Cardiac muscle cell (in vitro differentiated cells and primary cell): ENCODE measurements around the gene USP6. TPM values are rescaled to one million over a fixed set of nuclear protein-coding genes. Genes with fewer than 3 reads are reported as not detected.
"Not testable (repeated sequence)": the region's sequence is repeated elsewhere in the genome, so short reads cannot be mapped to it uniquely, and the experiment has no call there.

Experiments used
- DNase-seq, 2 donors: peaks; one replicate each; pipeline versions ENCODE4 v3.0.0 to v3.0.0-alpha.2; 2010 to 2017; ENCODE audit warnings: low read depth in 1 of 2, low spot score in 1 of 2
- H3K27ac ChIP-seq: fragments of 200-600 bp; sonication (generic); 2 replicates; pipeline ENCODE4 v1.5.1; 2016
- H3K27me3 ChIP-seq: fragments of 200-600 bp; sonication (generic); 2 replicates; pipeline ENCODE4 v1.6.0; 2016; ENCODE audit warnings: control low read depth
- H3K36me3 ChIP-seq: fragments of 200-600 bp; sonication (generic); 2 replicates; pipeline ENCODE4 v1.5.1; 2016; ENCODE audit warnings: control low read depth
- H3K4me1 ChIP-seq: fragments of 200-600 bp; sonication (generic); 2 replicates; pipeline ENCODE4 v1.8.1; 2017; ENCODE audit warnings: low read depth, mild to moderate bottlenecking, mixed run types
- H3K4me3 ChIP-seq: fragments of 200-600 bp; sonication (generic); 2 replicates; pipeline ENCODE4 v1.5.1; 2016; ENCODE audit warnings: mild to moderate bottlenecking
- H3K9me3 ChIP-seq: fragments of 200-600 bp; sonication (generic); 2 replicates; pipeline ENCODE4 v1.5.1; 2017; ENCODE audit warnings: low read depth, mild to moderate bottlenecking, control low read depth
- CTCF ChIP-seq: IDR thresholded peaks from 2 replicates; pipeline ENCODE4 v1.5.1; 2012; ENCODE audit warnings: low read depth, mild to moderate bottlenecking, low read length
- polyA plus RNA-seq: library from polyadenylated mRNA; unstranded; fragments of >200 nt; fragmentation: Nextera tagmentation; extraction: Ambion mirVana; gene quantifications from 2 replicates; pipeline ENCODE4 v1.2.1, GENCODE V29; 2016
- total RNA-seq: library from RNA; depleted of rRNA; stranded (reverse); fragments of >200 nt; gene quantifications from 2 replicates; pipeline ENCODE4 v1.2.3, GENCODE V29; 2016

USP6 gene
- total and polyA plus RNA-seq, 2 experiments from 2014 or later = 0.03 to 0.53 TPM

DNA sequence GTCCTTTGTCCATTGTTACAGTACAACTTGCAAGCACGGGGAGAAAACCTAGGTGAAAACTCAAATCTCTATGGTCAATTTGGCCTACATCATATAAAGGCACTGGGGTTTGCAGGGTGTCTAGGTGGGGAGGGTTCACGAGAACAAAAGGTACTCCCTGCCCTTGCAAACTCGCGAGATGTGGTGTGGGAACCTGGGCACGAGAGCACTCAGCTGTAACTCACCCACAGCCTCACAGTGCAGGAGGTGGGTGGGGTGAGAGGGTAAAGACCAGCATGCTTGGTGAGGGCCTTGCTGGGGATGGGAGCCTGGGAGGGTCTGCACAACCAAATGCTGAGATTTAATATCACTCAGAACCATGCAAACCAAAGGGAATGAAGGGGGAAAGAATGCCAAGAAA is 94.3 kb downstream of the USP6 start:
- Histone ChIP-seq H3K36me3 (peaks cover under 1% of the 10 kb centered on the region), H3K27ac (no peak overlapping the region), H3K27me3 (no peaks in the 10 kb centered on the region), H3K4me1 (no peaks in the 10 kb centered on the region), H3K9me3 (no peaks in the 10 kb centered on the region), H3K4me3 (no peak overlapping the region)
- no peak for TF ChIP-seq CTCF
- DNase-seq = no peak

DNA sequence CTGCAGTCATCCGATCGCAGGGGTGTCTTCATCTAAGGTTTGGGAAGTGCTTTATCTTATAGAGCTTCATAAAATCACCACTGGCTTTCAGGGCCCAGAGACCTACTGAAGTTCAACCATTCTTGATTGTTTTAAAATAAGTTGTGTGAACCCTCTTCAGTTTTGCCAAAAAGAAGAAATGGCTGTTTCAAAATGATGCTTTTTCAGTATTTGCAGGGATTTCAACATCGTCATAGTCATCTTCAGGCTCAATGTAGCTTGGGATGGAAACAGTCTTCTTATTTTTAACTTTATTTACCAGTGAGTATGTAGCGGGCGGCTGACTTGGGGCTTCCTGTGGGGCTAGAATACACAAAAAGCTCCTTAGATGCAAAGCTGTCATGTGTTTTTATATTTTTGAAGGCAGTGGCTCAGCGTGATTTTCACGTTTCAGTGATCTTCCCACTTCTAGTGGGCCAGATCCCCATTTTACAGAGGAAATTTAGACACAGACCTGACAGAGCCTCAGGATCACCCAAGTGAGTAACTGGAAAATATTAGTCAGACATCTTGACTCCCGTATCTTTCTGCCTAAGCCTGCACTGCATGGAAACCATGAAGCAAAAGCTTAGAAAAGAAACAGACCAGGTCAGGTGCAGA is 94.9 kb downstream of the USP6 start:
- Histone ChIP-seq H3K27me3 (no peaks in the 10 kb centered on the region), H3K9me3 (no peaks in the 10 kb centered on the region), H3K27ac (no peak overlapping the region), H3K4me3 (no peak overlapping the region), H3K4me1 (no peaks in the 10 kb centered on the region), H3K36me3 (peaks cover 7% of the 10 kb centered on the region)
- no peak for TF ChIP-seq CTCF
- DNase-seq = no peak

DNA sequence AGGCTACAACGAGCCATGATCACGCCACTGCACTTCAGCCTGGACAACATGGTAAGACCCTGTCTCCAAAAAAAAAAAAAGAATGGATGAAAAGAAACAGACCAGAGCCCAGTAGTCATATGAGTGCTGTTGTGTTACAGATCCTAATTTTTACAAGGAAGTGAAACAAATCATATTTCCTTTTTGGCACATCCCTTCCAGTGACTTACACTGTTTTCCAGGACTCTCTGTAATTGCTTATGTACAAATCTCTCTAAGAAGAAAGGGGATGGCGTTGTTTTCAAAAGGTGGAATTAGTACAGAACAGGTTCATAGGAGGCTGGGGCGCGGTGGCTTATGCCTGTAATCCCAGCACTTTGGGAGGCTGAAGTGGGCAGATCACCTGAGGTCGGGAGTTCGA is 95.6 kb downstream of the USP6 start:
- DNase-seq = no peak
- no peaks in the 10 kb centered on the region for H3K27me3 ChIP-seq
- peaks cover 10% of the 10 kb centered on the region for H3K36me3 ChIP-seq
- no peak for TF ChIP-seq CTCF
- no peak overlapping the region for H3K27ac ChIP-seq
- H3K4me3 ChIP-seq = no peak overlapping the region
- no peaks in the 10 kb centered on the region for H3K4me1 ChIP-seq
- no peaks in the 10 kb centered on the region for H3K9me3 ChIP-seq

- not testable (repeated sequence) for H3K4me1 ChIP-seq, H3K36me3 ChIP-seq, H3K27ac ChIP-seq, DNase-seq, H3K9me3 ChIP-seq, H3K4me3 ChIP-seq, H3K27me3 ChIP-seq
Measured at GRCh38 chr17:5217562-5217961, 101.7 kb downstream of the USP6 start.

GRCh38 chr17:5219536-5219935 is 103.7 kb downstream of the USP6 start:
- H3K27ac ChIP-seq = no peak overlapping the region
- no peaks in the 10 kb centered on the region for H3K4me1 ChIP-seq
- no peak for TF ChIP-seq CTCF
- no peaks in the 10 kb centered on the region for H3K27me3 ChIP-seq
- H3K36me3 ChIP-seq = peaks cover 10% of the 10 kb centered on the region
- no peak for DNase-seq
- no peak overlapping the region for H3K4me3 ChIP-seq
- H3K9me3 ChIP-seq = no peaks in the 10 kb centered on the region

DNA sequence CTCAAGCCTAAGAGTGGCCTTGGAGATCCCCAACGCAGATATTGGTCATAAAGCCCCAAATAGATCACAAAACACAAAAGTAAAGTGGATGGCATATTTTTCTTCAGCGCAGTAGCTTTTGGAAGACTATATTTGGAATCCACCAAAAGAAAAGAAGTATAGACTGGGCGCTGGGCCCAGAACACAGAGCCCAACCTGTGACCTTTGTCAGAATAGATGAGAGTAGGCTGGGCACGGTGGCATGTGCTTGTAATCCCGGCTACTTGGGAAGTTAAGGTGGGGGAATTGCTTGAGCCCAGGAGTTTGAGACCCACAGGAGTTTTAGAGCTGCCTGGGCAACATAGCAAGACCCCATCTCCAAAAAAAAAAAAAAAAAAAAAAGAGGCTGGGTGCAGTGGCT is 104.2 kb downstream of the USP6 start:
- peaks cover 9% of the 10 kb centered on the region for H3K36me3 ChIP-seq
- H3K27ac ChIP-seq = no peak overlapping the region
- no peaks in the 10 kb centered on the region for H3K27me3 ChIP-seq
- no peaks in the 10 kb centered on the region for H3K4me1 ChIP-seq
- no peaks in the 10 kb centered on the region for H3K9me3 ChIP-seq
- H3K4me3 ChIP-seq = no peak overlapping the region
- DNase-seq = no peak
- TF ChIP-seq CTCF = no peak

DNA sequence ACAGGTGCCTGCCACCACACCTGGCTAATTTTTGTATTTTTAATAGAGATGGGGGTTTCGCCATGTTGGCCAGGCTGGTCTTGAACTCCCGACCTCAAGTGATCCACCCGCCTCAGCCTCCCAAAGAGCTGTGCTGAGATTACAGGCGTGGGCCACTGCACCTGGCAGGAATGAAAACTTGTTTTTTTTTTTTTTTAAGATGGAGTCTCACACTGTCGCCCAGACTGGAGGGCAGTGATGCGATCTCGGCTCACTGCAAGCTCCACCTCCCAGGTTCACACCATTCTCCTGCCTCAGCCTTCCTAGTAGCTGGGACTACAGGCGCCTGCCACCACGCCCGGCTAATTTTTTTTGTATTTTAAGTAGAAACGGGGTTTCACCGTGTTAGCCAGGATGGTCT is 106.1 kb downstream of the USP6 start:
- H3K9me3 ChIP-seq, DNase-seq, H3K27ac ChIP-seq, H3K4me3 ChIP-seq, H3K4me1 ChIP-seq, H3K27me3 ChIP-seq, H3K36me3 ChIP-seq: not testable (repeated sequence)
